ENCODE results near the gene TENM4.

TENM4 gene

DNA sequence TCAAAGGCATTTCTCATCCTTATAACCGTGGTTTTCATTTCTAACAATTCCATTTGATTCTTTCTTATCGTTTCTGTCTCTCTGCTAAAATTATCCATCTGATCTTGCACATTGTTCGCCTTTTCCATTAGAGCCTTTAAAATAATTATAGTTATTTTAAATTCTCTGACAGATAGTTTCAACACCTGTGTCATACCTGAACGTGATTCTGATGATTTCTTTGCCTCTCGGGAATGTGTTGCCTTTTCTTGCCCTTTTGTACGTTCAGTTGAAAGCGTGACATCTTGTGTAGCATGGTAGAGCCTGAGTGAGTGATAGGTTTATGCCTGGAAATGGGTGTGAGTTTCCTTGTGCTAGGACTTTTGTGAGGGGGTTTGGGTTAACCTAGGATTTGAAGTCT, 744.7 kb downstream of the TENM4 start:
- DNase-seq (ENCODE audit: low read depth): no peak

DNA sequence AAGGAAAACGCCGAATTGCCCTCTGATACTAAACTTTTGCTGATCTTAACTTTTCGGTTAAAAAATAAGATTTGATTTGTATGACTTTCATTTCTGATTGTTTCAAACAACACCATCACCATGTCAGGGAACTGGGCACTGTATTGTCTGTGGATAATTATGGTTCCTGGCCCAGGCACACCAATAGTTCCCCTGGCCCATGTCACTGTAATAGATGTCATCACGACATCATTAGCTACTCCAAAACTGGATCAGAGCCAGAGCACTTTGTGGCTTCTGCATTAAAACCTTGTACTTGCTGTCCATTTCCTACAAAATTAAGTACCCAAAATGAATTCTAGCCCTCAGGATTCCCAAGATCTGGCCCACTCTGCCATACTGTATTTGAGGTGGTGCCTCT, 746.7 kb downstream of the TENM4 start:
- DNase-seq (ENCODE audit: low read depth): no peak

DNA sequence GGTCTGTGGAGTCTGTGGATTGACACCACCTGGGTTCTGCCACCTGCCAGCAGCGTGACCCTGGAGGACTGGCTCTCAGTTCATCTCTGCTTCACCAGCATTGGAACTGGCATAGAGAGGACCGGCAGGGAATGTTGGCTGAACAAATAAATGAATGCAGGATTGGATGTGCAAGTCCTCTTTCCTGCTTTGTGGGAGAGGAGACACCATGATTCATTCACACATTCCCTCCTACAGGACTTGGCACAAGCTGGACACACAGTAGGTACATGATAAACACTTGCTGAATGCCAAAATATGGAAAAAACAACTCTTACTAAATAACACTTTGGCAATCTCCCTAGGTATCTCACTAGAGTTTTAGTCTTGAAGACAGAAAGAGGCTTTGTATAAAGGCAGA, 749.6 kb downstream of the TENM4 start:
- DNase-seq (ENCODE audit: low read depth): no peak

DNA sequence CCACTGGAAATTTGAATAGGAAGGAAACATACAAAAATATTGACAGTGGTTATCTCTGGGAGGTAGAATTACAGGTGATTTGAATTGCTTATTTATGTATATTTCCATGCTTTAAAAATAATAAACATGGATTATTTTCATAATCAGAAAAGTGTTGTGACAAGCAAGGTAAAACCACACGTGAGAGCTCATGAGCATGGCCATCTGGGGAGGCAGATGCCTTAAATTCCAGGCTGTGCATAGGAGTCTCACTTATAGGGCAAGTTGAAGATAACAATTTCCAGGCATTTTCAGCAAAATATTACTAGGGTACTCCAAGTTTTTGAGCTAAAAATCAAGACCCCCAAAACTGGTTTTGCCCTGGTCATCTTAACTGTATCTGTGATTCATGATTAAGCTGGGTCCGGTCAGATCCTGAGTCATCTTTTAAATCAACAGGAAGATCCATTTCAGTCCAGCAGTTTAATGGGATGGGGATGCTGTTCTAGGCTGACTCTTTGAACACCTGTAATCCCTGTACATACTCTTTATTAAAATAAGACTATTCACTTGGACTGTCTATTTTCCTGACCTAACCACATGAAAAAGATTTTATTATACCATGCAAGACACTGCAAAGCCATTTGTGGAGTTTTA, 750.4 kb downstream of the TENM4 start:
- DNase-seq (ENCODE audit: low read depth): no peak

- DNase-seq (ENCODE audit: low read depth): no peak
Measured at GRCh38 chr11:78689585-78690153, 751.2 kb downstream of the TENM4 start.

- DNase-seq (ENCODE audit: low read depth): no peak
Measured at GRCh38 chr11:78689101-78689500, 751.7 kb downstream of the TENM4 start.

DNA sequence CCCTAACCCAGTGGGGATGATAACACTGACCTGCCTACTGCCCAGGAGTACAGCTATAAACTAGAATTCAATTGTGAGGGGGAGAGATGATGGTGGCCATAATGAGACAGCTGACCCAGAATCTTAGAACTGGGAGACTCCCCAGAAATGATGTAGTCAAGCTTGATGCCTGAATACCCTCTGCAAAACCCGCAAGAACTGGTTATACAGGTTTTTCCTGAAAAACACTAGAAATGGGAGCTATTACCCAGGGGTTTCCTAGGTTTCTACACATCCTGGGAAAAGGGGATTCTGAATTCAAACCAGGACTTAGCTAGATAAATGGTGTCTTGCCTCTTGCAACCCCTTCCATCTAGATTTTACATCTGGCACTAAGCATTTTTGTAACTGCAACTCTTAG, 752.4 kb downstream of the TENM4 start:
- no peak for DNase-seq (ENCODE audit: low read depth)

DNA sequence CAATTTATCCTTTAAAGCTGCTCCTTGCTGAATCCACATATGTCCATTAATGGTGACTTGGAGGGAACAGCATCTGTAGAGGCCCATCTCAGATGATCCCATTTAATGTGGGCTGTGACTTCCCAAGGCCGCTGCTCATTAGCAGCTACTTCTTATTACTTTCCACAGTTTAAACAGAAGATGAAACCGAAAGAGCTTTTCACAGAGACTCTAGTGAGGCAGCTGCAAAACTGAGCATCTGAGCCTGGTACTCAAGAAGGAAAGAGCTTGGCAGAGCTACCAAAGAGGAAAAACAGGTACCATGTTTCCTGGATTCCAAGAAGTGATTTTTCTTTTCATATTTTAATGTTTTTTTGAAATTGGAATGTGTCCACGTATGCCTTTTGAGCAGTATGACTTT, 755.7 kb downstream of the TENM4 start:
- DNase-seq (ENCODE audit: low read depth): no peak

DNA sequence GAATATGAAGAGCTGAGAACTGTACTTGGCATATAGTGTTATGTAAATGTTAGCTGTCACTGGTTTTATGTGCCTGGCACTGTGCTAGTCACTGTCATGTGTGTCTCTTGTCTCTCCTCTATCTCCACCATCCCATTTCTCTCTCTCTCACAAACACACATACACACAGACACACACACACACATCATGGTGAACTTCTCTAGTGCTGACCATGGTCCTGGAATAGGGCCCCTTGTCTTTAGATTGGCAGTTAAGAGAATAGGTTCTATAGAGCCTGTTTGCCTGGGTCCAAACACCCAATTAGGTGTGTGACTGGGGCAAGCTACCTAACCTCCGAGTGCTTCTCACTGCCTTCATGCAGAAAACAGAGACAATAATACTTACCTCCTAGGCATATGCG, 756.5 kb downstream of the TENM4 start:
- DNase-seq (ENCODE audit: low read depth): no peak

DNA sequence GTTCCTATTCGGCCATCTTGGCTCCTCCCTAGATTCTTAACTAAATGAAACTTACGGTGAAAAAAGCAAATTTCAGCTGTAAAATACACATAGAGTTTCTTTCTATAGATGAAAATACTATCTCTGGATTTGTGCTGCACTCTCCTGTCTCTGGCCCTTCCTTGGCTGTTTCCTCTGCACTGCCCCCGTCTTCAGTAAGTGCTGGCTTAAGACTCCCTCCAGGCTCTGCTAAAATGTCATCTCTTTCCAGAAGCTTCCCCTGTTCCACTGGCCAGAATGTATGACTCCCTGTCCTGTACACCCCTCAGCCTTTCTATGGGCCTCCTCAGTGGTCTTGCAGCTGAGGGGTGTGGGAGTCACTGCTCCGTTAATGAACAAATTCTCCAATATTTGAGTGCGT, 757.1 kb downstream of the TENM4 start:
- no peak for DNase-seq (ENCODE audit: low read depth)

DNA sequence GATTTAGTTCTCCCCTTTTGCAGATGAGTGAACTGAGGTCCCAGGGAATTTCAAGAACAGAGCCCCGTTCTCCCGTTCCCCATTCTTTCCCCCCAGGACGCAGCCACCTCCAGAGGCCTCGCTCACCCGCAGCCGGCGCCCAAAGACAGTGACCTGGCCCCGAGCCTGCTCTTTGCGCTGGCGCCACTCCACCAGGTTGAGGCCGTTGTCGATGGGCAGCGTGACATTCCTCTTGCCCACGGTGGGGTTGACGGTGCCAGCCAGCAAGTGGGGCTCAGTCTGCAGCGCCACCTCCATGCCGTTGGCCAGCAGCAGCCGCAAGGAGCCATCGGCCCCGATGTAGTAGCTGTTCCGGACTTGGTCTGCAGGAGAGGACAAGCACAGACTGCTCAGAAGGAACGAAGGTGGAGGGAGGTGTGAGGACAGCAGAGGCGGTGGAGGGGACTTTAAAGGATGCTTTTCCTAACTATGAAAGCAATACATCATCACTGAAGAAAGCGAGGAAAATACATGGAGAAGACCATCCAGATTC, 764.7 kb downstream of the TENM4 start:
- DNase-seq (ENCODE audit: low read depth): no peak

DNA sequence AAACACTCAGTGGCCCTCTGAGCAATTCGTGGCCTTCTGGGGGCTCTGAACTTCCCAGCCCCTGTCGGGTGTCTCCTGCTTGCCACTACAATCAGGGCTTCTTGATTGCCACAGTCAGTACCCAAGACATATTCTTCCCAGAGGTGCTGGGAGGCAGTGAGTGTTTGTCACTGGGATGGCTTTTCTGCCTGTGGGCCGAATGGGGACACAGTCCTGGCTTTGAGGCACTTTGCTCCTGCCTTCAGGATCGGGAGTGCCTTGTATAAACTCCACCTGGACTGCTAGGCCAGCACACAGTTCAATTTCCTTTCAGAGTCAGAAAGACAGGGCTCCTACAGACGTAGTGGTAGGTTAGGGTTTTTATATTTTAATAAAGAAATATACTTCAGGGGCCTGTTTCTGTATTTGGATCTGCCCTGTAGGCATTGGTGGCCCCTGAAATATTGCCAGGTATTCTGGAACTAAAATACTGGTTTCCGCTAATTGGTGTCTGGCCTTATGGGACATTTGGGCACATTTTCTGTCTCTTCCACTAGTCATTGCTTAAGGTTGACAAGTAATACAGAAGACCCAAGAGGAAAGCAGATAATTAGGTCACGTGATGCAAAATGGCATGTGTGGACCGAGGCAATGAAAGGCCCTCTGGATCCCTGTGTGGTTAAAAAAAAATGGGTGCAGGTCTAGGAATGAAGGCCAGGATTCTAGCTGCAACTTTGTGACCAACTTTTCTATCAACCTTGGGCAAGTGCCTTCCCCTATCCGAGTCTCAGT, 767.8 kb downstream of the TENM4 start:
- DNase-seq (ENCODE audit: low read depth): no peak

DNA sequence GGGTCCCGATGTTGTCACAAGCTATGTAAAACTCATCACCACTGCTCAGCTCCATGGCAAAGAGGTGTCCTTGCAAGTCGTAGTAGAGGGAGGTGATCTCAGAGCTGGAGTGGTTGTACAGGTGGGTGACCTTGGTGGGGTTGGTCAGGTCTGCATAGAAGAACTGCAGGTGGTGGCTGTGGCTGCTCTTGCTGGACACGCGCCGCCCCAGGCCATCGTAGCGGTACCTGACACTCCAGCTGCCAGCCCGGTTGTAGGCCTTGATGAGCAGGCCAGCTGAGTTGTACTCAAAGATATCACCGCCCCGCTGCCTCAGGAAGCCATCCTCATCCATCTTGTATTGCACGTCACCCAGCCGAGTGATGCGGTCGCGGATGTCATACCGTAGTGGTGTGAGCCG, 771.6 kb downstream of the TENM4 start:
- no peak for DNase-seq (ENCODE audit: low read depth)

DNA sequence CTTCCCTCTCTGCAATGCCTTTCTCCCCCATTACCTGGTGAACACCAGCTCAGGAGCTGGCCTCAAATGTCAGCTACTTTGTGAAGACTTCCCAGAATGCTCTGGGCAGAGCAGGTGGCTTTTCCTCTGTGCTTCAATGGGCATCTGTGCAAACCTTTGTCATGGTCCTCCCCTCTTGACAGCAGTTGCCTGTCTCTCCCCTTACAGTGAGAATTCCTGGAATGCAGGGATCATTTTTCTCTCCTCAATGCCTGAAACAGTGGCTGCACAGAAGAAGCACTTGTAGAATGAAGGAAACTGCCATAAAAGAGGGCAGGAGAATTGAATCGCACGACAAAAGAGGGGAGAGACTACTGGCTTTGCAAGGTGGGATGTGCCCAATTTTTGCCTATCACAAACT, 773.4 kb downstream of the TENM4 start:
- no peak for DNase-seq (ENCODE audit: low read depth)

GRCh38 chr11:78666675-78667160, 774.1 kb downstream of the TENM4 start:
- no peak for DNase-seq (ENCODE audit: low read depth)

DNA sequence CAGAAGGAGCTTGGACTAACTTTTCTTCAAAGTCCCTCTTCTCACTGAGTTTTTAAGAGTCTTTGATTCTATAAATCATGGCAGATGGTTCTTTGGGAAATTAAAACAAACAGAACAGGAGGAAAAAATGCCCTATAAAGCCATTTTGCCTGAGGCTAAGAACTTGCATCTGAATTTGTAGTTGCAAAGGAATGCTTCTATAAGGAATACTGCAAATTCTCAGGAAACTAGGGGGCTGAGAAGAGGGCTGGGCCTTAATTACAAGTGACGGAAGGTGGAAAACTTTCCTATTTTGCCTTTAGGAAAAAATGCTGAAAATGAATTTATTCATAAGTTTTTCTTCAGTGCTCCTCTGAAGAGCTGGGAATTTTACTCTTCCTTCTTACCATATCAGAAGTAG, 776.2 kb downstream of the TENM4 start:
- no peak for DNase-seq (ENCODE audit: low read depth)

- DNase-seq (ENCODE audit: low read depth): no peak
Measured at GRCh38 chr11:78662811-78663210, 778.0 kb downstream of the TENM4 start.

GRCh38 chr11:78660471-78660870, 780.4 kb downstream of the TENM4 start:
- no peak for DNase-seq (ENCODE audit: low read depth)

DNA sequence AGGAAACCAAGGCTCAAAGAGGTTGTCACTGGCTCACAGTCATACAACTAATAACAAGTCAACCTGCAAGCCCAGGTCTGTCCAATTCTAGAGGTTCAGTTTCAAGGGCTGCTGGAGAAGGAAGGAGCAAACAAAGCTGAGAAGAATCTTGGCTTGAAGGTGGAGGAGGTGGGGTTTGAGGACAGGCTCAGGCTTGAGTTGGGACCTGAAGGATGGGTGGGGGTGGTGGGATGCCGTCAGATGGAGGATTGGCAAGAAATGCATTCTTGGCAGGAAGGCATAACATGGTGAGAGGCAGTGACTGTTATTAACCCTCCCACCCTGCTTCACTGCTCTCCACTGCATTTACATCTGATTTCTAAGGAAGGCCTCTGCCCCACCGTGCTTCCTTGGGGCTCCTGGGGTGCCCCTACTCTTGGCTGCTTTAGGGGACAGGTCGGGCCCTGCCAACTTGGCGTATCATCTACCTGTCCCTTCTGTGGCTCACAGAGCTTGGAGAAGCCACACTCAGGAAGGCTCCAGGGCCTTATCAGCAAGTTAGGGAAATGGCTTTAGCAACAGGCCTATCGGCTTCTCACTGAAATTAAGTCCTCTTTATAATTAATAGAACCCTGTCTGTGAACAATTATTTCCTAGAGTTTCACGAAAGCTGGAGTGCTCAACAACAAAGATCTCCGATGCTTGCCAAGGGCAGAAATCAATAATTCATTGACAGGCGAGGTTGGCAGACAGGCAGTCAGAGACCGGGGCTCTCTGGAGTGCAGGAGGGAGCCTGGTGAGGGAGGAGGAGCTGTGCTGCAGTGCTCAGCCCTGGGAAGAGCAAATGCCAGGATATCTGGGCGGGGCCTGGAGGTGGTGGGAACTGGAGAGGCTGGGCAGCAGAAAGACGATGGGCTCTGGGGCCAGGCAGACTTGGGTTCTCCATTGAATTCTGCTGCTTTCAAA, 781.2 kb downstream of the TENM4 start:
- no peak for DNase-seq (ENCODE audit: low read depth)

GRCh38 chr11:78657968-78658839, 782.6 kb downstream of the TENM4 start:
- no peak for DNase-seq (ENCODE audit: low read depth)

GRCh38 chr11:78657441-78657840, 783.4 kb downstream of the TENM4 start:
- DNase-seq (ENCODE audit: low read depth): no peak
